Measurements from ENCODE around the gene TRAPPC4. TPM values are rescaled to one million over a fixed set of nuclear protein-coding genes. Genes with fewer than 3 reads are reported as not detected.

The TRAPPC4 gene
- total and polyA plus RNA-seq, 4 donors: 21.1 to 35.7 (median 32.4) TPM

- Histone ChIP-seq H3K9me3 (ENCODE audit: control insufficient read depth in 4 of 4, low read length in 3 of 4) (no peaks in the 10 kb centered on the region), H3K9ac (ENCODE audit: low read depth in 1 of 2, low read length in 2 of 2) (no peak within 1 kb of the TSS), H3K27me3 (ENCODE audit: control insufficient read depth in 4 of 4, insufficient read depth in 4 of 4, low read length in 3 of 4) (no peaks in the 10 kb centered on the region), H3K4me1 (ENCODE audit: control insufficient read depth in 4 of 4, insufficient read depth in 4 of 4, low read length in 3 of 4) (peaks cover 0 to 7% (median 1%) of the 10 kb centered on the region in 4 donors), H3K4me3 (ENCODE audit: low read depth in 1 of 3, low read length in 3 of 3) (no peak within 1 kb of the TSS), H3K36me3 (ENCODE audit: control insufficient read depth in 4 of 4, insufficient read depth in 3 of 4, low read depth in 1 of 4, low read length in 3 of 4) (no peaks in the 10 kb centered on the region), H3K27ac (ENCODE audit: low read depth in 1 of 2, low read length in 2 of 2) (no peak within 1 kb of the TSS)
- no peak for TF ChIP-seq FOXA1 (IDR thresholded peaks at IDR 0.05)
- no peak for TF ChIP-seq NR2F2 (IDR thresholded peaks at IDR 0.05)
- TF ChIP-seq JUND (IDR thresholded peaks at IDR 0.05): no peak
- no peak for TF ChIP-seq ZBTB33 (IDR thresholded peaks at IDR 0.05)
- no peak for TF ChIP-seq REST (IDR thresholded peaks at IDR 0.05)
- no peak for TF ChIP-seq RXRA (IDR thresholded peaks at IDR 0.05)
- TF ChIP-seq RAD21 (IDR thresholded peaks at IDR 0.05): no peak
- TF ChIP-seq YY1 (IDR thresholded peaks at IDR 0.05): no peak
- no peak for TF ChIP-seq HNF4A (conservative IDR thresholded peaks at IDR 0.05)
- no peak for TF ChIP-seq EGR1 (IDR thresholded peaks at IDR 0.05; ENCODE audit: low read depth in 2 of 2)
- no peak for TF ChIP-seq CTCF (IDR thresholded peaks at IDR 0.05; ENCODE audit: low read depth, low read length, missing input control)
- TF ChIP-seq TAF1 (conservative IDR thresholded peaks at IDR 0.05): no peak
- TF ChIP-seq FOXA2 (IDR thresholded peaks at IDR 0.05): no peak
- TF ChIP-seq MAX (IDR thresholded peaks at IDR 0.05): no peak
- TF ChIP-seq ATF3 (IDR thresholded peaks at IDR 0.05): no peak
- no peak for TF ChIP-seq HNF4G (IDR thresholded peaks at IDR 0.05)
- TF ChIP-seq GABPA (IDR thresholded peaks at IDR 0.05 in 1 of 2, conservative IDR thresholded peaks at IDR 0.05 in 1 of 2): no peak
- 48% methylated on average over 33 of the region's 33 CpGs for WGBS
- no peak for DNase-seq (ENCODE audit: low spot score)
Measured at GRCh38 chr11:118971646-118972045, 46.9 kb upstream of the TRAPPC4 start, which contains the start of gene FOXR1. TSS of gene FOXR1 (plus strand) at chr11:118971761. CDS start at chr11:118971932, 171 bp downstream.
